T-helper 2 cell (primary cell): ENCODE data around the gene CCDC85B.

ENCODE experiments used
- DNase-seq, 5 experiments: peaks; one replicate each; pipeline versions ENCODE4 v3.0.0 to v3.0.0-alpha.2; 2012 to 2022

CCDC85B gene

GRCh38 chr11:65912845-65913244, 22.4 kb downstream of the CCDC85B start:
- no peak for DNase-seq

DNA sequence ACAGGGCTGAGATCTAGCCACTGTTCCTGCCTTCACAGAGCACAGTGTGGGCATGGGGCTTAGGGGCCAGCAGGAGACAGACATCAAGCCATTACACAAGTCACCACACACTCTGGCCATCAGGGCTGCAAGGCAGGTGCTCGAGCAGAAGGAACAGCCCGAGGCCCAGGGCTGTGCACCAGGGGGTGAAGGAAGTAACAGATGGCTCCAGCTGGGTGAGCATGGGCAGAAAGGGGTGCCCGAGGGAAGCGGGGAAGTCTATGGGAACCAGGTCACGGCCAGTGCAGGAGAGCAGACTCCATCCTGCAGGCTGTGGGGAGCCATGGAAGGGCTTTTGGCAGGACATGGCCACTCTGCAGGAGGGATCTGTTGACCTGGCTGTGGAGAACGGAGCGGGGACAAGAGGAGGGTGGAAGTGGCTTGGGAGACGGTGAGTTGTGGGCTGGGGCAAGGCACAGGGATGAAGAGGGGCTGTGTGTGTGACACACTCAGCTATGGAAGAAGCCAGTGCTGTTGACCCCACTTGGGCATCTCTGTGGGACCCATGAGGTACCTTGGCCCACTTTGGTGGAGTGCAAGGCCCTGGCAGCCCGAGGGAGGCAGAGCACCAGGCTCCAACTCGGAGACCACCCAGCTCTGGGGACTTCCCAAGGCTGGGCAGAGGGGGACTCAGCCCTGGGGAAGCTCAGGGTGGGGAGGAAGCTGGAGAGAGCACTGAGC, 24.8 kb downstream of the CCDC85B start:
- no peak for DNase-seq

GRCh38 chr11:65915821-65916251, 25.4 kb downstream of the CCDC85B start:
- no peak for DNase-seq

- no peak for DNase-seq
Observed at GRCh38 chr11:65916391-65916790, 25.9 kb downstream of the CCDC85B start.

DNA sequence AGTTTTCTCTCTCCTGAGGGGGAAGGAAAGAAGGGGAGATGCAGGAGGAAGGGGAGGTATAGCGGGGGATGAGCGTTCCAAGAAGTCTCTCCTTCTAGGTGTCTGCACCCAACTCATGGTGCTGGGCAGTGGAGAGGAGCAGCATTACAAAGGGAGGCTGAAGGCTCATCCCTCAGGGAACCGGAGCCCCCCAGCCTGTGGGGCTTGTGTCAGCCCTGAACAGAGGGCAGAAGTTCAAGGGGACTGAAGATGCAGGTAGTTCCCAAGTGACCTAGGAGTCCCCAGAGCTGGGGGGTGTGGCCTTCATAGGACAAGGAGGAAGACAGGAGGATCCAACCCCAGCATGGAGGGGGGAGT, 26.6 kb downstream of the CCDC85B start:
- DNase-seq: no peak

DNA sequence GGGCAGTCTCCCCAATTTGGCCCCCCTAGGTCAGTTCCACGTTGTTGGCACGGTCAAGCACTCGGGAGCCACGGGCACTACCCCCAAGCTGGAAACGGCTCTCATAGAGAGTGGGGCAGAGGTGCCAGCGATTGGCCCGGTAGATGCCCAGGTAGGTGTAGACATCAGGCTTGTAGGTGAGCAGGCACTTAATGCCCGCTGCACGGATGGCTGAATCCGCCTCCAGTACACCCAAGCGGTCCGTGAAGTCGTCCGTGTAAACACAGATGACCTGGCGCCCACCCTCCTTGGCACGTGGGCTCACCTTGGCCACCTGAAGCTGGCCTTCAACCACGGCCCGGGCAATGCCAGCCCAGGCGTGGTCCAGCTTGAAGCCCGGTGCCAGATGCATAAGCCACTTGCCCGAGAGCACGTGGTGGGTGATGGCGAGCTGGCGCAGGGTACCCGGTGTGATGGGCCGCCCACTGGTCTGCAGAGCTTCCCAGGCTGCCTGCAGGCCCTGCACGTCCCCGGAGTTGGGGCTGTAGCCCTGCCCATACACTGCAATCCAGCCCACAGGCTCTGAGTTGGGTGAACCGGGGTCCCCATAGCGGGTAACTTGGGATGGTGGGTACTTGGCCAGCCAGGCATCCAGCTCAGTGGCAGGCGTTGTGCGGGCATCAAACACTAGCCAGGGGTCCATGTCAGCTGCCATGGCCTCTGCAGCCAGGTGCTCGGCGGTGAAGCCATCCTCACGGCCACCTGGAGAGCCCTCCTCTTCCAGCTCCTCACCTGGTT, 27.1 kb downstream of the CCDC85B start:
- no peak for DNase-seq

DNA sequence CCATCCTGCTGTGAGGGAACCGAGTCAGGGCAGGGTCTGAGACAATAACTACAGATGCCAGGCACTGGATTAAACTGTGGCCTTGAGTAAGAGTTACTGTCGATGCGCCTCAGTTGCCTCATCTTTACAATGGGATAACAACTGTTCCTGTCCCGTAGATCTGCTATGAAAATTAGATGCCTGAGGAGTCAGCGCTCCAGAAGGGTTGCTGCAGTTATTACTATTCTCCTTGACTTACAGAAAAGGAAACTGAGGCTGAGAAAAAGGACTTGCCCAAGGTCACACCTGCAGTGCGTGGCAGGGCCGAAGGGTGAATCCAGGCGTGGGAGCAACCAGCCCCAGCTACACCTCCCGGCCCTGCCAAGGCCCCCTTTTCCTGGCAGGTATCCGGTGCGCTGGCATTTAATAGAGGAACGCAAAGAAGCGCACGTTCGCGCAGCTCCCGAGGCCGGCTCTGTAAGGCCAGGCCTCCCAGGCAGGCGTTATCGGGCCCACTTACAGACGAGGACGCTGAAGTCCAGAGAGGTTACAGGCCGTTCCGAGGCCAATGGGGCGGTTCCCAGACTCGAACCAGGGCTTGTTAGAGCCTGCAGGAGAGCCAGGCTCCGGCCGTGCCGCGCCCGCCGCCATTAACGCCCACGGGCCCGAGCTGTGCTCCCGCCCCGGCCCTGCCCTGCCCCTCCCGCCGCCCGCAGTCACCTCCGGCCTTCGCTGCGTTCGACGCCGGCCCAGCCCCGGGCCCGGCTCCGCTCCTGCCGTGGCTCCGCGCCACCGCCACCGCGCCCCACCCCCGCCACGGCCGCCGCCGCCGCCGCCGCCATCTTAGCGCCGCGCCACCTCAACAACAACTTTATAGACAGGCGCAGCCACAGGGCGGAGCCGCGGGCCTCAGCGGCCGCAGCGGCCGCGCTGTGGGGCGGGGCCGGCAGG, 28.0 kb downstream of the CCDC85B start, which contains the start of gene C11orf68:
C11orf68 (minus strand) TSS at position 852 of the 930 bp plus-strand sequence; CDS start at position 821, 31 bp downstream.
- no peak for DNase-seq

DNA sequence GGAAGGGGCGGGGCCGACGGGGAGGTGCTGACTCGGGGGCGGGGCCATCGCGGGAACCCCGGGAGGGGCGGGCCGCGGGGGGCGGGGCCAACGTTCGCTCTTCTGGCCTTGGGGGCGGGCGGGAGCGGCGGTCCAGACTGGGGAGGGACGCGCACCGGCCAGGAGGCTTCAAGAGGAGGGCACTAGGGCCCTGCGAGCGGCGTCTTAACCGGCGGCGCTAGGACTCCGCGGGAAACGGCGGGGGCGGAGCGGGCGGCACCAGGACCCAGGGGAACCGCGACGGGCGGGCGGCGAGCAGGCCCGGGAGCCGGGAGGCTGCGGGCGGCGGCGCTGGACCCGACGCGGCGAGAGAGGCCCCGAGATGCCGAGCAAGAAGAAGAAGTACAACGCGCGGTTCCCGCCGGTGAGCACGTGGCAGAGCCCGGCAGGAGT, 28.7 kb downstream of the CCDC85B start, which contains the start of gene DRAP1:
DRAP1 (plus strand) TSS at position 286 of the 432 bp plus-strand sequence; CDS start at position 362, 76 bp downstream.
- DNase-seq: peak; percentile 97 to 100 (median 99)

GRCh38 chr11:65919573-65920371, 29.3 kb downstream of the CCDC85B start:
- peak in 4 of 5 experiments; percentile 38 to 65 (median 57) for DNase-seq

- DNase-seq: no peak
Observed at GRCh38 chr11:65920372-65920802, 29.9 kb downstream of the CCDC85B start.

DNA sequence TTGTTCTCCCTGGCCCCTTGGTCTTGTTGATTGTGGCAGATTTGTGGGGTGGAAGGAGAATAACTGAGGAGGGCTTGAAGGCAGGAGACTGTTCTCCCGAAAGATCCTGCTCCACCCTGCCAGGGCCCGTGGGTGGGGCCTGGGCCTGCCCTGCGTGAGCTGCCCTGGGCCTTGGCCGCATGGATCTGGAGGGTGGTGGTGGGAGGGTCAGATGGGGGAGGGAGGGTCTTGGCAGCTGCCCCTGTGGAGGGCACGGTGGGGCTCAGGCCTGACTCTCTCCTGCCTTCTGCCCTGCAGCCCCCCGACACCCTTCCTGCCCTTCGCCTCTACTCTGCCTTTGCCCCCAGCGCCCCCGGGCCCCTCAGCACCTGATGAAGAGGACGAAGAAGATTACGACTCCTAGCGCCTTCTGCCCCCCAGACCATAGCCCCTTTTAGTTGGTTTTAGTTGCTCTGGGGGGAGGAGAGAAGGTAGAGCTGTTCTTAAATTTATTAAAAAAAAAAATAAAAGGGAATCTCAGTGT, 30.6 kb downstream of the CCDC85B start:
- no peak for DNase-seq

DNA sequence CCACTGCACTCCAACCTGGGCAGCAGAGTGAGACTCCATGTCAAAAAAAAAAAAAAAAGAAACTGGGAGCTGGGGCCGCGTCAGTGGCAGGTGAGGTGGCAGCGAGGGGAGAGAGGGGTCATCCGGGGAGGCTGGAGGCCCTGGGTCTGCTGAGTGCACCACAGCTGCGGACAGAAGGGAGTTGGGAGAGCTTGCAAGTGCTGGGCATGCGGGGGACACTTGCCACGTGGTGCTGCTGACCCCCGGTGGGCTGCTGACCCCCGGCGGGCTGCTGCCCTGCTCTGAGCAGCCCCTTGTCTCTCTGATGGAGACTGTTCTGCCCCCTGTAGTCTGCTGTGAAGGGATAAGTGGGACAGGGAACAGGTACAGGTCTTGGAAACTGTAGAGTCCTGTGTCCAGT, 31.4 kb downstream of the CCDC85B start:
- DNase-seq: no peak

DNA sequence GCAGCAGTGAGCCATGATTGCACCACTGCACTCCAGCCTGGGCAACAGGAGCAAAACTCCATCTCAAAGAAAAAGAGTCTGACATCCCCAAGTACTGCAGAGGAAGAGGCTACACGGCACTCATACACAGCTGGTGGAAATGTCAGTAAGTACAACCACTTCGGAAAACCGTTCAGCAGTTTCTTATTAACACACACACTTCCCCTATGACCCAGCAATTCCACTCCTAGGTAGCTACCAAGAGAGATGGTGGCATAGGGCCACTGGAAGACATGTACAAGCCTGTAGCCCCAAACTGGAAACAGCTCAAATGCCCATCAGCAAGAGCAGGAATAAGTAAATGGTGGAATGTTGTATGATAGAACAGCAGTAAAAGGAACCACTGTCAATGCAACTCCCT, 32.1 kb downstream of the CCDC85B start:
- no peak for DNase-seq

DNA sequence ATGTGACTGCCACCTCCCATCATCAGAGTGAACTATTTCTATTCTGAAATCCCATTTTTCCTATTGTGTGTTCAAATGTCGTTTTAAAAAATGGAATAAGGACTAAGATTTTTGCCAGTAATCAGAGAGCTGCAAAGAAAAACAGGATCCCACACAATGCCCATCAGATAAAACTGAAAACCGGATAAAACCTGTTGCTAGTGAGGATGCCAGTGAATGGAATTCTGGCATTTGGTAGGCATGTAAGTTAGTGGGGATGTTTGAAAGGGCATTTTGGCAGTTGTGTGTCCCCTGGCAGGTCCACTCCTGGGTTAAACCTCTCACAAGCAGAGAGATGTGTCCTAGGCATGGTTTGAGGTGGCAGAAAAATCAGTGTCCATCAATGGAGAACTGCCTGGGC, 34.9 kb downstream of the CCDC85B start:
- no peak for DNase-seq

DNA sequence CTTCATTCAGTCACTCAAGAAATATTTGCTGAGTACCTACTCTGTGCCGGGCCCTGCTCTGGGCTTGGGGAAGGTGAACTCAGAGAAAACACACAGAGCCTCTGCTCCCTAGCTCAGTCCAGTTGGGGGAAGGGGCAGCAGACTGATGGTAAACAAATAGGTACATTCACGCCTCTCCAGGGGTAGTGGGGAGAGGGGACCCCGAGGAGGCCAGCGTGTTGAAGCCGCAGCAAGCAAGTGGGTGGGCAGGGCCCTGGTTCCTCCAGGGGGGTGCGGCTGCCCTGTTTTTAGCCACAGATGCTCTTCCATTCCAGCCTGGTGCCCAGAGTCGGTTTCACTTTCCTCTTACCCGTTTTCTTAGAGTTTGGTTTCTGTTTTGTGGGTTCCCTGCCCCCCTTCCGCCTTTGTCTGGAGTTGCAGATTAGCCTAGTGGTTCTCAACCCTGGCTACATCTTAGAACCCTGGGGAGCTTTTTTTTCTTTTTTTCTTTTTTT, 37.5 kb downstream of the CCDC85B start:
- peak; percentile 22 to 93 (median 61) for DNase-seq

- DNase-seq: no peak
Observed at GRCh38 chr11:65928667-65929066, 38.2 kb downstream of the CCDC85B start.

DNA sequence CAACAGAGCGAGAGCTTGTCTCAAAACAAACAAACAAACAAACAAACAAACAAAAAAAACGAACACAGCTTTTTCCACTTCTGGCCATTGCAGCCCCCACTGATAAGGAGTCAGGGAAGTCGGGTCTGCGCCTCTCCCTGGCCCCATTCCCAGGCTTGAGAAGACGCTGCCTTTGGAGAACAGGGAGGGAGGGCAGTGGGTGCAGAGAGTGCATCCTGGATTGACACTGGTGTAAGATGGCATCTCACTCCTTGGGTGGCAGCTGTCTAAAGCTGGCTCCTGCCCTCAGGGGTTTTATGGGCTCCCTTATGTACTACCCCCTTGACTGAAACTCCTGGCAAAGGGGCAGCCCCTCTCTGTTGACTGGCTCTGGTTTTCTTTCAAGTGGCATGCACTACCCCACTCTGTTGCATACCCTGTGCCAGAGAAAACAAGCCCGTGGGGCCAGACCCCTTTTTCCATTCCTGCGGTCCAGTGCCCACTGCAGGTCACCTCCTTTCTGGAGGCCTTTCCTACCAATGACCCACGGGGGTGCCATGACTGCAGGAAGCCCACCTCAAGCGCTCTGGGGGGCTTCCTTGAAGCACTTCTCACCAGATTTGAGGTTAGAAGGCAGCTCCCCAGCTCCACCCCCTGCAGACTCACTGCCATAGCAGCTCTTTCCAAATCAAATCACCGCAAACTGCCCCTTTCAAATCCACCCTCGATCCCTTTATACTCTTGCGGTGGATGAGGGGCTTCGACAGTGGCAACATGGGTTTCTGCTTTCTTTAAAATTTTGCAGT, 41.5 kb downstream of the CCDC85B start:
- no peak for DNase-seq

GRCh38 chr11:65932558-65932919, 42.1 kb downstream of the CCDC85B start:
- no peak for DNase-seq

- no peak for DNase-seq
Observed at GRCh38 chr11:65934014-65934413, 43.5 kb downstream of the CCDC85B start.

GRCh38 chr11:65937766-65938165, 47.3 kb downstream of the CCDC85B start:
- no peak for DNase-seq
